ENCODE data around the gene HBD.

GRCh38 chr11:5224538-5225479 lies 9.5 kb downstream of the HBD start:
- TF ChIP-seq CTCF (IDR thresholded peaks at IDR 0.05; ENCODE audit: low read length), result no peak
- TF ChIP-seq EZH2 (optimal IDR thresholded peaks at IDR 0.05; ENCODE audit: low read depth, low read length), result no peak
- TF ChIP-seq EZH2phosphoT487 (IDR thresholded peaks at IDR 0.05; ENCODE audit: low read length), result no peak
